H9 (cell line): Measurements from ENCODE around the gene MRPS23. TPM values are rescaled to one million over a fixed set of nuclear protein-coding genes. Genes with fewer than 3 reads are reported as not detected.
"Not testable (repeated sequence)": the region's sequence is repeated elsewhere in the genome, so short reads cannot be mapped to it uniquely, and the experiment has no call there.

Source experiments
- DNase-seq: peaks from one replicate; pipeline ENCODE4 v3.0.0-alpha.2; 2017
- H2AFZ ChIP-seq: one replicate; pipeline ENCODE4 v1.6.1; 2013; ENCODE audit warnings: mild to moderate bottlenecking, low read length, control low read depth, moderate library complexity
- H2AK5ac ChIP-seq: 2 replicates; pipeline ENCODE4 v1.6.1; 2013; ENCODE audit warnings: low read length, control low read depth, mixed read lengths; ENCODE audit not compliant: insufficient read length
- H2BK120ac ChIP-seq: one replicate; pipeline ENCODE4 v1.6.1; 2013; ENCODE audit warnings: low read depth, mild to moderate bottlenecking, low read length, control low read depth, inconsistent platforms; ENCODE audit not compliant: poor library complexity, severe bottlenecking
- H2BK12ac ChIP-seq: 2 replicates; pipeline ENCODE4 v1.6.1; 2013; ENCODE audit warnings: low read length, control low read depth, mixed read lengths, low read depth; ENCODE audit not compliant: insufficient read length
- H2BK15ac ChIP-seq: 2 replicates; pipeline ENCODE4 v1.6.1; 2013; ENCODE audit warnings: low read depth, low read length, control low read depth
- H2BK20ac ChIP-seq: one replicate; pipeline ENCODE4 v1.6.1; 2013; ENCODE audit warnings: low read depth, mild to moderate bottlenecking, low read length, control low read depth, inconsistent platforms; ENCODE audit not compliant: poor library complexity, severe bottlenecking
- H2BK5ac ChIP-seq: 2 replicates; pipeline ENCODE4 v1.6.1; 2013; ENCODE audit warnings: low read length, control low read depth, mixed read lengths; ENCODE audit not compliant: insufficient read length
- H3K14ac ChIP-seq: 2 replicates; pipeline ENCODE4 v1.6.1; 2013; ENCODE audit warnings: low read length, control low read depth; ENCODE audit not compliant: insufficient read depth
- H3K18ac ChIP-seq: 2 replicates; pipeline ENCODE4 v1.6.1; 2013; ENCODE audit warnings: low read depth, mild to moderate bottlenecking, mixed read lengths, low read length, control low read depth; ENCODE audit not compliant: insufficient read length
- H3K23ac ChIP-seq: 2 replicates; pipeline ENCODE4 v1.6.1; 2013; ENCODE audit warnings: low read length, control low read depth, mixed read lengths, low read depth; ENCODE audit not compliant: insufficient read length
- H3K23me2 ChIP-seq: 2 replicates; pipeline ENCODE4 v1.6.1; 2013; ENCODE audit warnings: low read depth, mild to moderate bottlenecking, mixed read lengths, low read length, control low read depth; ENCODE audit not compliant: insufficient read length, poor library complexity, severe bottlenecking
- H3K27ac ChIP-seq: 2 replicates; pipeline ENCODE4 v1.5.1; 2013; ENCODE audit warnings: low read length, control low read depth, mixed read lengths, low read depth; ENCODE audit not compliant: insufficient read length
- H3K27me3 ChIP-seq: 2 replicates; pipeline ENCODE4 v1.6.1; 2013; ENCODE audit warnings: low read length, control low read depth, inconsistent platforms; ENCODE audit not compliant: insufficient read depth
- H3K4ac ChIP-seq: 2 replicates; pipeline ENCODE4 v1.6.1; 2013; ENCODE audit warnings: low read depth, mild to moderate bottlenecking, control low read depth, inconsistent platforms, low read length, moderate library complexity
- H3K4me1 ChIP-seq: 2 replicates; pipeline ENCODE4 v1.6.1; 2013; ENCODE audit warnings: low read length, control low read depth, inconsistent platforms; ENCODE audit not compliant: insufficient read depth
- H3K4me2 ChIP-seq: 2 replicates; pipeline ENCODE4 v1.6.1; 2013; ENCODE audit warnings: low read length, control low read depth, mixed read lengths; ENCODE audit not compliant: insufficient read length, insufficient read depth
- H3K56ac ChIP-seq: 2 replicates; pipeline ENCODE4 v1.6.1; 2013; ENCODE audit warnings: low read depth, mild to moderate bottlenecking, mixed read lengths, low read length, control low read depth; ENCODE audit not compliant: insufficient read length
- H3K79me1 ChIP-seq: 2 replicates; pipeline ENCODE4 v1.6.1; 2013; ENCODE audit warnings: low read depth, mild to moderate bottlenecking, moderate library complexity, low read length, control low read depth, inconsistent platforms; ENCODE audit not compliant: insufficient read depth, poor library complexity, severe bottlenecking
- H3K79me2 ChIP-seq: 2 replicates; pipeline ENCODE4 v1.6.1; 2013; ENCODE audit warnings: low read length, control low read depth, inconsistent platforms; ENCODE audit not compliant: insufficient read depth
- H3K9ac ChIP-seq: 2 replicates; pipeline ENCODE4 v1.6.1; 2013; ENCODE audit warnings: low read length, control low read depth, mixed read lengths; ENCODE audit not compliant: insufficient read length; ENCODE audit errors: extremely low read depth
- H3K9me3 ChIP-seq: one replicate; pipeline ENCODE4 v1.6.1; 2013; ENCODE audit warnings: low read depth, low read length, inconsistent platforms; ENCODE audit not compliant: control insufficient read depth
- H3T11ph ChIP-seq: one replicate; pipeline ENCODE4 v1.6.1; 2013; ENCODE audit warnings: mild to moderate bottlenecking, low read length, control low read depth, inconsistent platforms
- H4K20me1 ChIP-seq: one replicate; pipeline ENCODE4 v1.6.1; 2013; ENCODE audit not compliant: control insufficient read depth, insufficient read length, insufficient read depth
- H4K5ac ChIP-seq: 2 replicates; pipeline ENCODE4 v1.6.1; 2013; ENCODE audit warnings: low read depth, mild to moderate bottlenecking, mixed read lengths, low read length, control low read depth; ENCODE audit not compliant: insufficient read length
- H4K8ac ChIP-seq: replicated peaks from 2 replicates; pipeline ENCODE4 v1.6.1; 2013; ENCODE audit warnings: low read length, control low read depth, mixed read lengths, low read depth; ENCODE audit not compliant: insufficient read length
- H4K91ac ChIP-seq: 2 replicates; pipeline ENCODE4 v1.6.1; 2013; ENCODE audit warnings: low read depth, mild to moderate bottlenecking, moderate library complexity, mixed read lengths, low read length, control low read depth; ENCODE audit not compliant: insufficient read length
- H3K27ac Mint-ChIP-seq, 3 experiments: 2 replicates in 2 of 3; 3 replicates in 1 of 3; pipeline ENCODE4 v1.8.0; 2020 to 2021; ENCODE audit warnings: mixed read lengths in 3 of 3, mild to moderate bottlenecking in 1 of 3, moderate library complexity in 1 of 3
- H3K27me3 Mint-ChIP-seq: 2 replicates; pipeline ENCODE4 v1.8.0; 2021; ENCODE audit warnings: low read depth, mild to moderate bottlenecking, moderate library complexity, mixed read lengths
- H3K36me3 Mint-ChIP-seq, 3 experiments: 2 replicates in 2 of 3; 3 replicates in 1 of 3; pipeline ENCODE4 v1.8.0; 2020 to 2021; ENCODE audit warnings: low read depth in 3 of 3, mixed read lengths in 3 of 3; ENCODE audit not compliant: insufficient read depth in 1 of 3
- H3K4me1 Mint-ChIP-seq, 2 experiments: 2 replicates each; pipeline ENCODE4 v1.8.0; 2020; ENCODE audit warnings: mixed read lengths in 2 of 2
- H3K4me3 Mint-ChIP-seq, 2 experiments: 2 replicates in 1 of 2; 3 replicates in 1 of 2; pipeline ENCODE4 v1.8.0; 2020 to 2021; ENCODE audit warnings: mild to moderate bottlenecking in 2 of 2, mixed read lengths in 2 of 2, moderate library complexity in 1 of 2
- H3K9me3 Mint-ChIP-seq, 2 experiments: 2 replicates in 1 of 2; 3 replicates in 1 of 2; pipeline ENCODE4 v1.8.0; 2020; ENCODE audit warnings: mild to moderate bottlenecking in 2 of 2, mixed read lengths in 2 of 2, moderate library complexity in 1 of 2
- WGBS: extraction: QIAGEN DNeasy Blood & Tissue Kit; methylation state at CpG from one replicate; pipeline ENCODE4 v1.1.7; 2013; ENCODE audit warnings: missing lambda C conversion rate, low lambda C conversion rate, mixed read lengths; ENCODE audit not compliant: insufficient read length; ENCODE audit errors: extremely low coverage; 5-methylcytosine and 5-hydroxymethylcytosine counted together
- total RNA-seq: library from RNA; stranded (reverse); gene quantifications from 2 replicates; pipeline ENCODE4 v1.2.1, GENCODE V29; 2021
- TF ChIP-seq, protein P1 (sequence below): fragments of 200-600 bp; sonication (generic); conservative IDR thresholded peaks from 3 replicates; pipeline ENCODE4 v1.8.0; 2021; ENCODE audit warnings: antibody characterized with exemption, mild to moderate bottlenecking

Gene MRPS23
- total RNA-seq, 1 experiment from 2014 or later = 62.0 TPM

DNA sequence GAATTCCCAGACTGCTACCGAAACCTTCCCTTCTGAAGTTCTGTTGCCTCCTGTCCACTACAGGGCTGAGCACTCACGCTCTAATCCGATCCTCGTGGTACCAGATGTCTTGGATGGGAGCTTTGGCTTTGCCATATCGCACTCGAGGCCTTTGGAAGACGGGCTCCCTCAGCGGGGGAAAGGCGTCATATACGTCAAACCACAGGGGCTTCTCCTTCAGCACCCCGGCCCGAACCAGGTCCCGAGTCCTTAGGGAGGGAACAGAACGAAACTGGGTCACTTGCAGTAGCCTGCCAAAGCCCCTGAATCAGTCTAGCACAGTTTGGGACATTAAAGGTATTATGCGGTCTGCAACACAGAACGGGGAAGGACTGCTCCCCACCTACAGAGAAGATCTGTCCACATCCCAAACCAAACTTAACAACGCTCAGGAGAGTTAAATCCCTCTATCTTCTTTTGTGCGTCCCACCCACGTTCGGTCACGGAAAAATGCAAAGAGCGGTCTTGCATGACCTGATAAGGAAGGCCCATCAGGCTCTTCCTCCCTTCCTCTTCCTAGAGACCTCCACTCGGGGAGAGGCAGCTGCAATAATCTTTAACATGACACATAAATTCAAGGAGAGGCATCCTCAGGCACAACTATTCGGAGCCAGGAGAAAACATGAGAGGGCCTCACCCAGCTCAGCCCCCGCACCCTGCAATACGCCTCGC lies 526 bp downstream of the MRPS23 start:
- Mint-ChIP-seq H3K9me3 (no peaks in the 10 kb centered on the region; a peak in 1 of 5 replicates), H3K27me3 (no peaks in the 10 kb centered on the region), H3K4me1 (peaks cover 24 to 30% of the 10 kb centered on the region in 2 experiments), H3K4me3 (peak overlapping the region; percentile 99), H3K27ac (peak overlapping the region; percentile 78 to 99 (median 91)), H3K36me3 (peaks cover 16 to 36% (median 30%) of the 10 kb centered on the region in 3 experiments)
- Histone ChIP-seq H3K4ac (no peak overlapping the region), H2BK12ac (no peak overlapping the region), H3K23ac (no peak overlapping the region), H3K79me1 (no peaks in the 10 kb centered on the region), H3K4me1 (no peaks in the 10 kb centered on the region), H2BK5ac (no peak overlapping the region), H3K9ac (peak overlapping the region; percentile 63), H4K20me1 (no peaks in the 10 kb centered on the region), H3K27me3 (no peaks in the 10 kb centered on the region), H3K14ac (no peak overlapping the region), H3K79me2 (no peaks in the 10 kb centered on the region; the same call in 1 of the 2 replicates), H3K27ac (no peak overlapping the region), H3K9me3 (no peaks in the 10 kb centered on the region), H4K8ac (no peak overlapping the region), H4K5ac (no peak overlapping the region), H2AFZ (no peak overlapping the region), H2BK120ac (no peak overlapping the region), H3K23me2 (peaks cover 6% of the 10 kb centered on the region), H3K18ac (no peak overlapping the region), H3T11ph (no peak overlapping the region), H2BK20ac (no peak overlapping the region), H3K56ac (no peak overlapping the region), H2AK5ac (no peak overlapping the region), H4K91ac (no peak overlapping the region), H3K4me2 (peak overlapping the region; percentile 82), H2BK15ac (no peak overlapping the region)
- DNase-seq = no peak
- WGBS = no CpG with 5 or more reads among the region's 27 CpGs
- TF ChIP-seq, protein P1, sequence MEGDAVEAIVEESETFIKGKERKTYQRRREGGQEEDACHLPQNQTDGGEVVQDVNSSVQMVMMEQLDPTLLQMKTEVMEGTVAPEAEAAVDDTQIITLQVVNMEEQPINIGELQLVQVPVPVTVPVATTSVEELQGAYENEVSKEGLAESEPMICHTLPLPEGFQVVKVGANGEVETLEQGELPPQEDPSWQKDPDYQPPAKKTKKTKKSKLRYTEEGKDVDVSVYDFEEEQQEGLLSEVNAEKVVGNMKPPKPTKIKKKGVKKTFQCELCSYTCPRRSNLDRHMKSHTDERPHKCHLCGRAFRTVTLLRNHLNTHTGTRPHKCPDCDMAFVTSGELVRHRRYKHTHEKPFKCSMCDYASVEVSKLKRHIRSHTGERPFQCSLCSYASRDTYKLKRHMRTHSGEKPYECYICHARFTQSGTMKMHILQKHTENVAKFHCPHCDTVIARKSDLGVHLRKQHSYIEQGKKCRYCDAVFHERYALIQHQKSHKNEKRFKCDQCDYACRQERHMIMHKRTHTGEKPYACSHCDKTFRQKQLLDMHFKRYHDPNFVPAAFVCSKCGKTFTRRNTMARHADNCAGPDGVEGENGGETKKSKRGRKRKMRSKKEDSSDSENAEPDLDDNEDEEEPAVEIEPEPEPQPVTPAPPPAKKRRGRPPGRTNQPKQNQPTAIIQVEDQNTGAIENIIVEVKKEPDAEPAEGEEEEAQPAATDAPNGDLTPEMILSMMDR = no peak

DNA sequence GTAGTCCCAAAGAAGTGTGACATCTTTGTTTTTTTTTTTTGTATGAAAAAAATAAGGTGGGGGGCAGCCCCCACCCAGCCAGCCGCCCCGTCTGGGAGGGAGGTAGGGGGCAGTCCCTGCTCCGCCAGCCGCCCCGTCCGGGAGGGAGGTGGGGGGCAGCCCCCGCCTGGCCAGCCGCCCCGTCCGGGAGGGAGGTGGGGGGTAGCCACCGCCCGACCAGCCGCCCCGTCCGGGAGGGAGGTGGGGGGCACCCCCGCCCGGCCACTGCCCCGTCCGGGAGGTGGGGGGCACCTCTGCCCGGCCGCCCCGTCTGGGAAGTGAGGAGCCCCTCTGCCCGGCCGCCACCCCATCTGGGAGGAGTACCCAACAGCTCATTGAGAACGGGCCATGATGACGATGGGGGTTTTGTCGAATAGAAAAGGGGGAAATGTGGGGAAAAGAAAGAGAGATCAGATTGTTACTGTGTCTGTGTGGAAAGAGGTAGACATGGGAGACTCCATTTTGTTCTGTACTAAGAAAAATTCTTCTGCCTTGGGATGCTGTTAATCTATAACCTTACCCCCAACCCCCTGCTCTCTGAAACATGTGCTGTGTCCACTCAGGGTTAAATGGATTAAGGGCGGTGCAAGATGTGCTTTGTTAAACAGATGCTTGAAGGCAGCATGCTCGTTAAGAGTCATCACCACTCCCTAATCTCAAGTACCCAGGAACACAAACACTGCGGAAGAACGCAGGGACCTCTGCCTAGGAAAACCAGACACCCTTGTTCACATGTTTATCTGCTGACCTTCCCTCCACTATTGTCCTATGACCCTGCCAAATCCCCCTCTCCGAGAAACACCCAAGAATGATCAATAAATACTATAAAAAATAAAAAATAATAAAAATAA lies 3.5 kb downstream of the MRPS23 start:
- H3K14ac ChIP-seq, H3K27me3 Mint-ChIP-seq, H2AK5ac ChIP-seq, DNase-seq, H3K4me3 Mint-ChIP-seq, H3K27ac Mint-ChIP-seq, H3K4me1 ChIP-seq, H4K20me1 ChIP-seq, H3K56ac ChIP-seq, H3K9me3 ChIP-seq, H3K27ac ChIP-seq, H3T11ph ChIP-seq, H2BK120ac ChIP-seq, H3K23ac ChIP-seq, H2BK20ac ChIP-seq, H4K91ac ChIP-seq, H4K5ac ChIP-seq, H3K4me2 ChIP-seq, H3K4ac ChIP-seq, H3K23me2 ChIP-seq, H3K18ac ChIP-seq, H3K9me3 Mint-ChIP-seq, H2BK5ac ChIP-seq, H2AFZ ChIP-seq, H3K79me2 ChIP-seq, H3K27me3 ChIP-seq, H3K79me1 ChIP-seq, H4K8ac ChIP-seq, H2BK12ac ChIP-seq, H2BK15ac ChIP-seq, H3K9ac ChIP-seq: not testable (repeated sequence)
- WGBS = no CpG with 5 or more reads among the region's 32 CpGs
- H3K4me1 Mint-ChIP-seq = peaks cover 15 to 19% of the 10 kb centered on the region in 2 experiments
- H3K36me3 Mint-ChIP-seq = peaks cover 17 to 38% (median 31%) of the 10 kb centered on the region in 3 experiments; a peak in 6 of 7 replicates
